HG03469 (cell line): ENCODE measurements around the gene AURKAIP1.
"Not testable (repeated sequence)": the region's sequence is repeated elsewhere in the genome, so short reads cannot be mapped to it uniquely, and the experiment has no call there.

Experiments
- ATAC-seq: cut with Tn5 transposase; IDR thresholded peaks from one replicate; pipeline ENCODE4 v1.9.1; 2021; ENCODE audit warnings: mild to moderate bottlenecking, moderate library complexity, moderate number of reproducible peaks; ENCODE audit not compliant: unreplicated experiment

Gene AURKAIP1

GRCh38 chr1:1406821-1407635 lies 32.0 kb upstream of the AURKAIP1 start, which contains the start of gene MRPL20:
TSS of gene MRPL20 (minus strand) at chr1:1407293. CDS start at chr1:1407217, 76 bp downstream.
- ATAC-seq = peak; percentile 64

GRCh38 chr1:1406101-1406820 lies 31.3 kb upstream of the AURKAIP1 start:
- ATAC-seq = no peak

- no peak for ATAC-seq
These were observed 28.6 kb upstream of the AURKAIP1 start for GRCh38 chr1:1403653-1404052.

GRCh38 chr1:1402901-1403392 lies 27.9 kb upstream of the AURKAIP1 start:
- not testable (repeated sequence) for ATAC-seq

GRCh38 chr1:1402072-1402900 lies 27.3 kb upstream of the AURKAIP1 start:
- ATAC-seq = no peak

- no peak for ATAC-seq
These were observed 26.5 kb upstream of the AURKAIP1 start for GRCh38 chr1:1401457-1402010.

GRCh38 chr1:1400576-1401456 lies 25.8 kb upstream of the AURKAIP1 start:
- ATAC-seq = no peak

GRCh38 chr1:1399872-1400575 lies 25.0 kb upstream of the AURKAIP1 start:
- no peak for ATAC-seq

- peak; percentile 80 for ATAC-seq
These were observed 24.3 kb upstream of the AURKAIP1 start, which contains the start of gene CCNL2 for GRCh38 chr1:1399187-1399871. TSS of gene CCNL2 (minus strand) at chr1:1399335. CDS start at chr1:1399306, 29 bp downstream.

GRCh38 chr1:1398677-1399186 lies 23.7 kb upstream of the AURKAIP1 start:
- no peak for ATAC-seq

GRCh38 chr1:1397839-1398523 lies 23.0 kb upstream of the AURKAIP1 start:
- ATAC-seq = no peak

- ATAC-seq = no peak
These were observed 20.2 kb upstream of the AURKAIP1 start for GRCh38 chr1:1395166-1395565.

- no peak for ATAC-seq
These were observed 19.1 kb upstream of the AURKAIP1 start for GRCh38 chr1:1394116-1394515.

- ATAC-seq = no peak
These were observed 18.4 kb upstream of the AURKAIP1 start for GRCh38 chr1:1393428-1393827.

GRCh38 chr1:1393014-1393413 lies 18.0 kb upstream of the AURKAIP1 start:
- no peak for ATAC-seq

- ATAC-seq = no peak
These were observed 16.2 kb upstream of the AURKAIP1 start for GRCh38 chr1:1391225-1391624.

- ATAC-seq = no peak
These were observed 15.7 kb upstream of the AURKAIP1 start for GRCh38 chr1:1390675-1391074.

GRCh38 chr1:1388078-1388472 lies 13.1 kb upstream of the AURKAIP1 start:
- ATAC-seq = no peak
